GM12878 (cell line): ENCODE results near the gene GYPC. TPM values are rescaled to one million over a fixed set of nuclear protein-coding genes. Genes with fewer than 3 reads are reported as not detected.

Experiments
- ATAC-seq: fragments of 200-7000 bp; cut with Tn5 transposase; 3 replicates; pipeline ENCODE4 v1.9.1; 2020; ENCODE audit warnings: mild to moderate bottlenecking, moderate library complexity
- BruUV-seq: library from RNA; stranded (reverse); fragments of 400-500 nt; replicated peaks from 2 replicates; lab custom pipeline; 2021; lab: Mats Ljungman, UMichigan
- CTCF ChIA-PET: fragments of 300-600 bp; sonication (Branson Sonifier 250); formaldehyde crosslinking; extraction: SDS; loops from one replicate; lab custom pipeline; 2021; ENCODE audit warnings: inconsistent platforms; lab: Yijun Ruan, JAX
- POLR2A ChIA-PET: fragments of 350-600 bp; formaldehyde crosslinking; extraction: SDS; loops from one replicate; lab custom pipeline; 2021; ENCODE audit warnings: inconsistent platforms; lab: Charles Lee
- RAD21 ChIA-PET: fragments of 300-600 bp; sonication (Branson Sonifier 250); formaldehyde crosslinking; loops from one replicate; lab custom pipeline; 2023; ENCODE audit warnings: antibody characterized with exemption; ENCODE audit not compliant: unreplicated experiment; lab: Charles Lee
- SMC1A ChIA-PET: fragments of 300-600 bp; sonication (Branson Sonifier 250); formaldehyde crosslinking; loops from one replicate; lab custom pipeline; 2023; ENCODE audit not compliant: unreplicated experiment, uncharacterized antibody; lab: Charles Lee
- DNase-seq: peaks from one replicate; pipeline ENCODE4 v3.0.0-alpha.2; 2011; ENCODE audit warnings: low read depth, low spot score
- FAIRE-seq: peaks from 3 replicates; lab custom pipeline; 2011; peaks lifted over from hg19 to GRCh38; lab: Jason Lieb, UNC
- H2AFZ ChIP-seq: 2 replicates; pipeline ENCODE4 v1.6.0; 2011; ENCODE audit warnings: low read depth, low read length, control low read depth; ENCODE audit not compliant: control insufficient read depth
- H3K27ac ChIP-seq: 2 replicates; pipeline ENCODE4 v1.5.1; 2011; ENCODE audit warnings: control low read depth; ENCODE audit not compliant: control insufficient read depth, insufficient read depth
- H3K27me3 ChIP-seq, 2 experiments: replicated peaks in 1 of 2; 2 replicates each; pipeline versions ENCODE4 v1.6.0 to v1.6.1; 2011; ENCODE audit warnings: low read length in 1 of 2; ENCODE audit not compliant: control insufficient read depth in 2 of 2, insufficient read depth in 2 of 2
- H3K36me3 ChIP-seq, 2 experiments: 2 replicates each; pipeline ENCODE4 v1.5.1; 2011; ENCODE audit warnings: low read length in 1 of 2; ENCODE audit not compliant: control insufficient read depth in 2 of 2, insufficient read depth in 2 of 2
- H3K4me1 ChIP-seq: 2 replicates; pipeline ENCODE4 v1.6.1; 2011; ENCODE audit warnings: mild to moderate bottlenecking, low read length, moderate library complexity, mixed read lengths; ENCODE audit not compliant: control insufficient read depth, insufficient read depth
- H3K4me2 ChIP-seq: 2 replicates; pipeline ENCODE4 v1.6.0; 2011; ENCODE audit warnings: control low read depth; ENCODE audit not compliant: control insufficient read depth, insufficient read depth
- H3K4me3 ChIP-seq: fragments of 200-600 bp; sonication (generic); 2 replicates; pipeline ENCODE4 v1.5.1; 2016
- H3K79me2 ChIP-seq: 2 replicates; pipeline ENCODE4 v1.6.0; 2011; ENCODE audit warnings: low read length; ENCODE audit not compliant: control insufficient read depth, insufficient read depth
- H3K9ac ChIP-seq: 2 replicates; pipeline ENCODE4 v1.8.0; 2011; ENCODE audit warnings: low read length, control low read depth, mixed read lengths; ENCODE audit not compliant: control insufficient read depth, insufficient read depth
- H3K9me3 ChIP-seq: replicated peaks from 3 replicates; pipeline ENCODE4 v1.5.1; 2011; ENCODE audit warnings: mild to moderate bottlenecking, low read length; ENCODE audit not compliant: control insufficient read depth, insufficient read depth
- H4K20me1 ChIP-seq: 2 replicates; pipeline ENCODE4 v1.6.0; 2011; ENCODE audit not compliant: control insufficient read depth, insufficient read depth
- CBFB ChIP-seq: IDR thresholded peaks from 2 replicates; pipeline ENCODE4 v1.6.1; 2016; ENCODE audit warnings: antibody characterized with exemption, low read depth
- CHD4 ChIP-seq: fragments of 200-600 bp; sonication (generic); IDR thresholded peaks from 2 replicates; pipeline ENCODE4 v1.6.1; 2016; ENCODE audit warnings: mild to moderate bottlenecking
- CREB1 ChIP-seq: IDR thresholded peaks from 2 replicates; pipeline ENCODE4 v1.6.1; 2012; ENCODE audit warnings: low read depth, mild to moderate bottlenecking, inconsistent platforms
- CUX1 ChIP-seq: IDR thresholded peaks from 2 replicates; pipeline ENCODE4 v1.6.1; 2012; ENCODE audit warnings: improper control_type of control experiment, low read depth, low read length; ENCODE audit not compliant: insufficient replicate concordance
- E2F4 ChIP-seq: IDR thresholded peaks from 2 replicates; pipeline ENCODE4 v1.6.1; 2012; ENCODE audit warnings: low read depth, low read length, improper control_type of control experiment
- FOXK2 ChIP-seq: fragments of 450-650 bp; IDR thresholded peaks from 2 replicates; pipeline ENCODE4 v1.6.1; 2017; ENCODE audit warnings: mild to moderate bottlenecking, moderate library complexity
- IRF4 ChIP-seq: IDR thresholded peaks from 2 replicates; pipeline ENCODE4 v1.6.1; 2011; ENCODE audit warnings: low read depth, low read length
- KLF5 ChIP-seq: fragments of 450-650 bp; IDR thresholded peaks from 2 replicates; pipeline ENCODE4 v1.6.1; 2014; ENCODE audit warnings: mild to moderate bottlenecking; ENCODE audit not compliant: partially characterized antibody
- RAD21 ChIP-seq: IDR thresholded peaks from 2 replicates; pipeline ENCODE4 v1.6.1; 2011; ENCODE audit warnings: mild to moderate bottlenecking, low read depth, low read length, moderate library complexity; ENCODE audit not compliant: insufficient read depth
- SKIL ChIP-seq: fragments of 450-650 bp; IDR thresholded peaks from 2 replicates; pipeline ENCODE4 v1.6.1; 2017; ENCODE audit warnings: mild to moderate bottlenecking, low read depth, inconsistent platforms; ENCODE audit not compliant: poor library complexity, severe bottlenecking
- SMAD5 ChIP-seq: IDR thresholded peaks from 2 replicates; pipeline ENCODE4 v1.6.1; 2016; ENCODE audit warnings: antibody characterized with exemption, low read depth
- TCF7 ChIP-seq: IDR thresholded peaks from 2 replicates; pipeline ENCODE4 v1.6.1; 2014; ENCODE audit warnings: antibody characterized with exemption, borderline replicate concordance
- USF2 ChIP-seq: IDR thresholded peaks from 2 replicates; pipeline ENCODE4 v1.6.1; 2011; ENCODE audit warnings: low read depth, low read length, improper control_type of control experiment, borderline replicate concordance
- YBX1 ChIP-seq: fragments of 450-650 bp; IDR thresholded peaks from 2 replicates; pipeline ENCODE4 v1.6.1; 2016; ENCODE audit warnings: antibody characterized with exemption
- ZNF24 ChIP-seq: fragments of 450-650 bp; IDR thresholded peaks from 2 replicates; pipeline ENCODE4 v1.6.1; 2017; ENCODE audit warnings: antibody characterized with exemption, mild to moderate bottlenecking
- ZZZ3 ChIP-seq: IDR thresholded peaks from 2 replicates; pipeline ENCODE4 v1.6.1; 2011; ENCODE audit warnings: low read depth; ENCODE audit not compliant: control insufficient read depth, insufficient read length
- WGBS: methylation state at CpG from one replicate; pipeline ENCODE4 v1.1.6; 2016; ENCODE audit warnings: low lambda C conversion rate; ENCODE audit not compliant: insufficient replicate concordance, insufficient coverage; ENCODE audit errors: missing lambda C conversion rate; 5-methylcytosine and 5-hydroxymethylcytosine counted together
- in situ Hi-C: fragments of 300-500 bp; cut with MboI; formaldehyde crosslinking; loops from 9 replicates; pipeline ENCODE4 v1.14.3; 2018; ENCODE audit warnings: mixed read lengths
- intact Hi-C: fragments of 100-400 bp; cut with micrococcal nuclease; formaldehyde crosslinking; loops from one replicate; pipeline ENCODE4 v1.14.2; 2022; ENCODE audit not compliant: unreplicated experiment
- polyA plus RNA-seq, 11 experiments: library from polyadenylated mRNA; depleted of rRNA in 4 of 11; unstranded in 6 of 11; stranded (reverse) in 5 of 11; fragments of >200 nt; fragmentation: Nextera tagmentation in 4 of 11; fragmentation: Illumina TruSeq in 1 of 11; extraction: Ambion mirVana in 4 of 11; extraction: Trizol in 1 of 11; gene quantifications; 1 replicate in 1 of 11; 2 replicates in 10 of 11; pipeline versions ENCODE4 v1.2.1 to v1.2.3, GENCODE V29; 2011 to 2016; ENCODE audit warnings: inconsistent platforms in 2 of 11, missing spikeins in 2 of 11, low read depth in 1 of 11
- total RNA-seq, 4 experiments: library from RNA; depleted of rRNA in 3 of 4; stranded (reverse); fragments of >200 nt in 3 of 4; fragmentation: Illumina TruSeq in 1 of 4; extraction: Trizol in 1 of 4; gene quantifications; 2 replicates each; pipeline versions ENCODE4 v1.2.1 to v1.2.3, GENCODE V29; 2013 to 2021

The GYPC gene
- total and polyA plus RNA-seq, 10 of the 15 experiments (the other 5 are each of a cell fraction or from before 2014, with no cell fraction given), result 26.2 to 150 (median 81.4) TPM

GRCh38 chr2:126736133-126736874 is 80.3 kb downstream of the GYPC start:
- intact Hi-C loops (no loop called here), in situ Hi-C loops (no loop called here)
- FAIRE-seq (no peak), ATAC-seq (no peak), DNase-seq (no peak)
- Histone ChIP-seq H3K4me3 (no peak overlapping the region), H3K9ac (no peak overlapping the region), H3K27ac (no peak overlapping the region), H3K79me2 (no peaks in the 10 kb centered on the region), H2AFZ (no peak overlapping the region), H4K20me1 (no peaks in the 10 kb centered on the region), H3K4me1 (no peaks in the 10 kb centered on the region), H3K36me3 (no peaks in the 10 kb centered on the region), H3K27me3 (no peaks in the 10 kb centered on the region), H3K9me3 (no peaks in the 10 kb centered on the region), H3K4me2 (no peak overlapping the region)
- ChIA-PET POLR2A (no interaction called here), SMC1A (interaction anchor here (0.7 kb wide), 1 partner anchor 41 kb away, joined by 4 read pairs; no protein-coding TSS in a partner anchor), CTCF (no interaction called here), RAD21 (no interaction called here)
- BruUV-seq, result no TSS peak
- 8% methylated on average over 8 of the region's 8 CpGs for WGBS
- no peak for TF ChIP-seq RAD21
- no peak for TF ChIP-seq KLF5
- no peak for TF ChIP-seq TCF7
- no peak for TF ChIP-seq CREB1
- TF ChIP-seq FOXK2, result no peak
- no peak for TF ChIP-seq CBFB
- TF ChIP-seq SMAD5, result no peak
- no peak for TF ChIP-seq ZNF24
- no peak for TF ChIP-seq ZZZ3
- no peak for TF ChIP-seq IRF4
- no peak for TF ChIP-seq SKIL
- no peak for TF ChIP-seq CHD4
- TF ChIP-seq E2F4, result no peak
- TF ChIP-seq CUX1, result no peak
- TF ChIP-seq USF2, result no peak
- TF ChIP-seq YBX1, result no peak
